Coronary artery (tissue), 2 donors: ENCODE data around the gene PCDHGB5.
"Not testable (repeated sequence)": the region's sequence is repeated elsewhere in the genome, so short reads cannot be mapped to it uniquely, and the experiment has no call there.

Experiments used
- DNase-seq: peaks from one replicate; pipeline ENCODE4 v3.0.0-alpha.2; 2017; ENCODE audit warnings: low spot score
- H3K27ac ChIP-seq, 2 donors: fragments of 200-600 bp; sonication (generic); one replicate each; pipeline ENCODE4 v1.5.1; 2016 to 2019
- H3K4me3 ChIP-seq: fragments of 200-600 bp; sonication (generic); 2 replicates; pipeline ENCODE4 v1.5.1; 2016; ENCODE audit warnings: mild to moderate bottlenecking, moderate library complexity
- TF ChIP-seq, protein P1 (sequence below): fragments of 200-600 bp; sonication (generic); IDR thresholded peaks from one replicate; pipeline ENCODE4 v1.5.1; 2019; ENCODE audit warnings: antibody characterized with exemption

PCDHGB5 gene

DNA sequence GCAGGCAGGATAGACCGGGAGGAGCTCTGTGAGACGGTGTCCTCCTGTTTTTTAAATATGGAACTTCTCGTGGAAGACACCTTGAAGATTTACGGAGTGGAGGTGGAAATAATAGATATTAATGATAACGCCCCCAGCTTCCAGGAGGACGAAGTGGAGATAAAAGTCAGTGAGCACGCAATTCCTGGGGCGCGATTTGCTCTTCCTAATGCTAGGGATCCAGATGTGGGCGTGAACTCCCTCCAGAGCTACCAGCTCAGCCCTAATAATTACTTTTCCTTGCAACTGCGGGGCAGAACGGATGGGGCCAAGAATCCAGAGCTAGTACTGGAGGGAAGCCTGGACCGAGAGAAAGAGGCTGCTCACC is 23.7 kb downstream of the PCDHGB5 start:
- Histone ChIP-seq H3K4me3 (peak overlapping the region; percentile 60), H3K27ac (no peak overlapping the region)
- DNase-seq: no peak
- TF ChIP-seq, protein P1, sequence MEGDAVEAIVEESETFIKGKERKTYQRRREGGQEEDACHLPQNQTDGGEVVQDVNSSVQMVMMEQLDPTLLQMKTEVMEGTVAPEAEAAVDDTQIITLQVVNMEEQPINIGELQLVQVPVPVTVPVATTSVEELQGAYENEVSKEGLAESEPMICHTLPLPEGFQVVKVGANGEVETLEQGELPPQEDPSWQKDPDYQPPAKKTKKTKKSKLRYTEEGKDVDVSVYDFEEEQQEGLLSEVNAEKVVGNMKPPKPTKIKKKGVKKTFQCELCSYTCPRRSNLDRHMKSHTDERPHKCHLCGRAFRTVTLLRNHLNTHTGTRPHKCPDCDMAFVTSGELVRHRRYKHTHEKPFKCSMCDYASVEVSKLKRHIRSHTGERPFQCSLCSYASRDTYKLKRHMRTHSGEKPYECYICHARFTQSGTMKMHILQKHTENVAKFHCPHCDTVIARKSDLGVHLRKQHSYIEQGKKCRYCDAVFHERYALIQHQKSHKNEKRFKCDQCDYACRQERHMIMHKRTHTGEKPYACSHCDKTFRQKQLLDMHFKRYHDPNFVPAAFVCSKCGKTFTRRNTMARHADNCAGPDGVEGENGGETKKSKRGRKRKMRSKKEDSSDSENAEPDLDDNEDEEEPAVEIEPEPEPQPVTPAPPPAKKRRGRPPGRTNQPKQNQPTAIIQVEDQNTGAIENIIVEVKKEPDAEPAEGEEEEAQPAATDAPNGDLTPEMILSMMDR: no peak

DNA sequence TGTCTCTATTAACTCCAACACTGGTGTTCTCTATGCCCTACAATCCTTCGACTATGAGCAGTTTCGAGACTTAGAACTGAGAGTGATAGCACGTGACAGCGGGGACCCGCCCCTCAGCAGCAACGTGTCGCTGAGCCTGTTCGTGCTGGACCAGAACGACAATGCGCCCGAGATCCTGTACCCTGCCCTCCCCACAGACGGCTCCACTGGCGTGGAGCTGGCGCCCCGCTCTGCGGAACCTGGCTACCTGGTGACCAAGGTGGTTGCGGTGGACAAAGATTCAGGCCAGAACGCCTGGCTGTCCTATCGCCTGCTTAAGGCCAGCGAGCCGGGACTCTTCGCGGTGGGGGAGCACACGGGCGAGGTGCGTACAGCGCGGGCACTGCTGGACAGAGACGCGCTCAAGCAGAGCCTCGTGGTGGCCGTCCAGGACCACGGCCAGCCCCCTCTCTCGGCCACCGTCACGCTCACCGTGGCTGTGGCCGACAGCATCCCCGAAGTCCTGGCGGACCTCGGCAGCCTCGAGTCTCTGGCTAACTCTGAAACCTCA is 25.1 kb downstream of the PCDHGB5 start:
- TF ChIP-seq, protein P1: no peak
- Histone ChIP-seq H3K4me3 (peak overlapping the region; percentile 47), H3K27ac (no peak overlapping the region)
- no peak for DNase-seq

DNA sequence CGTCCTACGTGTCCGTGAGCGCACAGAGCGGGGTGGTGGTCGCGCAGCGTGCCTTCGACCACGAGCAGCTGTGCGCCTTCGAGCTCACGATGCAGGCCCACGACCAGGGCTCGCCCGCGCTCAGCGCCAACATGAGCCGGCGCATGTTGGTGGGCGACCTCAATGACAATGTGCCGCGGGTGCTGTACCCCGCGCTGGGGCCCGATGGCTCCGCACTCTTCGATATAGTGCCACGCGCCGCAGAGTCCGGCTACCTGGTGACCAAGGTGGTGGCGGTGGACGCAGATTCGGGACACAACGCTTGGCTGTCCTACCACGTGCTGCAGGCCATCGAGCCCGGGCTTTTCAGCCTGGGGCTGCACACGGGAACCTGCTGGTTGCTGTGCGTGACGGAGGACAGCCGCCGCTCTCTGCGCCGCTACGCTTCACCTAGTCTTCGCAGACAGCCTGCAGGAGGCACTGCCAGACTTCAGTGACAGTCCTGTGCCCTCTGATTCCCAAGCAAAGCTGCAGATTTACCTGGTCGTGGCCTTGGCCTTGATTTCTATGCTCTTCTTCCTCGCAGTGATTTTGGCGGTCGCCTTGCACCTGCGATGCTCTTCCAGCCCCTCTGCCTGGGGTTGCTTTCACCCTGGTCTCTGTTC is 30.2 kb downstream of the PCDHGB5 start:
- no peak for DNase-seq
- Histone ChIP-seq H3K4me3 (peak overlapping the region; percentile 35), H3K27ac (no peak overlapping the region)
- TF ChIP-seq, protein P1: no peak

DNA sequence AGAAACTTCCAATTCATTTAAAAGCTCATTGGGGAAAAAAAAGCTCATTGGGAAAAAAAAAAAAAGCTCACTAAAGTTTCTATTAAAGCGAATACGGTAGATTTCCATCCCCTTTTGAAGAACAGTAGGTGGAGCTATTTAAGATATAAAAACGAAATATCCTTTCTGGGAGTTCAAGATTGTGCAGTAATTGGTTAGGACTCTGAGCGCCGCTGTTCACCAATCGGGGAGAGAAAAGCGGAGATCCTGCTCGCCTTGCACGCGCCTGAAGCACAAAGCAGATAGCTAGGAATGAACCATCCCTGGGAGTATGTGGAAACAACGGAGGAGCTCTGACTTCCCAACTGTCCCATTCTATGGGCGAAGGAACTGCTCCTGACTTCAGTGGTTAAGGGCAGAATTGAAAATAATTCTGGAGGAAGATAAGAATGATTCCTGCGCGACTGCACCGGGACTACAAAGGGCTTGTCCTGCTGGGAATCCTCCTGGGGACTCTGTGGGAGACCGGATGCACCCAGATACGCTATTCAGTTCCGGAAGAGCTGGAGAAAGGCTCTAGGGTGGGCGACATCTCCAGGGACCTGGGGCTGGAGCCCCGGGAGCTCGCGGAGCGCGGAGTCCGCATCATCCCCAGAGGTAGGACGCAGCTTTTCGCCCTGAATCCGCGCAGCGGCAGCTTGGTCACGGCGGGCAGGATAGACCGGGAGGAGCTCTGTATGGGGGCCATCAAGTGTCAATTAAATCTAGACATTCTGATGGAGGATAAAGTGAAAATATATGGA is 32.8 kb downstream of the PCDHGB5 start, which contains the start of gene PCDHGA12:
Gene PCDHGA12, plus strand, starts transcription at position 176 of the 782 bp plus-strand sequence. Its CDS starts 253 bp downstream, at position 429.
- H3K27ac ChIP-seq: peak within 1 kb of the TSS in 1 of 2 donors; percentile 18
- H3K4me3 ChIP-seq: peak within 1 kb of the TSS; percentile 57
- DNase-seq: no peak
- TF ChIP-seq, protein P1: no peak

DNA sequence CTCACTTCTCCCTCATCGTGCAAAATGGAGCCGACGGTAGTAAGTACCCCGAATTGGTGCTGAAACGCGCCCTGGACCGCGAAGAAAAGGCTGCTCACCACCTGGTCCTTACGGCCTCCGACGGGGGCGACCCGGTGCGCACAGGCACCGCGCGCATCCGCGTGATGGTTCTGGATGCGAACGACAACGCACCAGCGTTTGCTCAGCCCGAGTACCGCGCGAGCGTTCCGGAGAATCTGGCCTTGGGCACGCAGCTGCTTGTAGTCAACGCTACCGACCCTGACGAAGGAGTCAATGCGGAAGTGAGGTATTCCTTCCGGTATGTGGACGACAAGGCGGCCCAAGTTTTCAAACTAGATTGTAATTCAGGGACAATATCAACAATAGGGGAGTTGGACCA is 33.5 kb downstream of the PCDHGB5 start:
- peak overlapping the region; percentile 57 for H3K4me3 ChIP-seq
- TF ChIP-seq, protein P1: no peak
- no peak for DNase-seq
- peak overlapping the region in 1 of 2 donors; percentile 18 for H3K27ac ChIP-seq

DNA sequence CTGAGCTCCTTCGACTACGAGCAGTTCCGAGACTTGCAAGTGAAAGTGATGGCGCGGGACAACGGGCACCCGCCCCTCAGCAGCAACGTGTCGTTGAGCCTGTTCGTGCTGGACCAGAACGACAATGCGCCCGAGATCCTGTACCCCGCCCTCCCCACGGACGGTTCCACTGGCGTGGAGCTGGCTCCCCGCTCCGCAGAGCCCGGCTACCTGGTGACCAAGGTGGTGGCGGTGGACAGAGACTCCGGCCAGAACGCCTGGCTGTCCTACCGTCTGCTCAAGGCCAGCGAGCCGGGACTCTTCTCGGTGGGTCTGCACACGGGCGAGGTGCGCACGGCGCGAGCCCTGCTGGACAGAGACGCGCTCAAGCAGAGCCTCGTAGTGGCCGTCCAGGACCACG is 34.6 kb downstream of the PCDHGB5 start:
- not testable (repeated sequence) for H3K27ac ChIP-seq, DNase-seq
- H3K4me3 ChIP-seq: peak overlapping the region; percentile 35

DNA sequence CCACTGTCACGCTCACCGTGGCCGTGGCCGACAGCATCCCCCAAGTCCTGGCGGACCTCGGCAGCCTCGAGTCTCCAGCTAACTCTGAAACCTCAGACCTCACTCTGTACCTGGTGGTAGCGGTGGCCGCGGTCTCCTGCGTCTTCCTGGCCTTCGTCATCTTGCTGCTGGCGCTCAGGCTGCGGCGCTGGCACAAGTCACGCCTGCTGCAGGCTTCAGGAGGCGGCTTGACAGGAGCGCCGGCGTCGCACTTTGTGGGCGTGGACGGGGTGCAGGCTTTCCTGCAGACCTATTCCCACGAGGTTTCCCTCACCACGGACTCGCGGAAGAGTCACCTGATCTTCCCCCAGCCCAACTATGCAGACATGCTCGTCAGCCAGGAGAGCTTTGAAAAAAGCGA is 35.0 kb downstream of the PCDHGB5 start:
- H3K4me3 ChIP-seq: peak overlapping the region; percentile 35
- H3K27ac ChIP-seq, DNase-seq: not testable (repeated sequence)

DNA sequence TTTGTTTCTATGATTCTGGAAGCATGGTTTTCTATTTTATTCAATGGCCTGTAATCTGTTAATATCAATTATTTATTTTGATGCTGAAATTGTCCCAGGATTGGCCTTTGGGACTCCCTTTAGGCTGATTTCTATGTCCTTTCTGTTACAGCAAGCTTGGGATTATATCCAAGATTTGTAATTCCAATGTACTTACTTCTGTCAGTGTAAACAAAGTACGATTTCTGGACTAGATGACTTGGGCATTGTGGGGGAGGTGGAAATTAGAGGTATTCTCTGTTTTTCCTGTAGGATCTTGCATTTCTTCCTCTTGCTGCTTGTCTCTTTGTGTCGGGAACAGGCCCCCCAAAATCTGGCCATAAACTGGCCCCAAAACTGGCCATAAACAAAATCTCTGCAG is 36.3 kb downstream of the PCDHGB5 start:
- TF ChIP-seq, protein P1: no peak

More for the DNA sequence above, 36.3 kb downstream of the PCDHGB5 start:
- no peak for DNase-seq
- Histone ChIP-seq H3K27ac (no peak overlapping the region), H3K4me3 (no peak overlapping the region)
